Stimulated activated CD8-positive, alpha-beta memory T cell treated with anti-CD3 and anti-CD28 coated beads, Interleukin-4, amount 100 ng/mL, for 48 hours (primary cell): ENCODE data around the gene WDTC1.

Experiments
- DNase-seq: peaks from one replicate; pipeline ENCODE4 v3.0.0-alpha.2; 2020

WDTC1 gene

GRCh38 chr1:27303509-27303908 lies 69.1 kb downstream of the WDTC1 start:
- no peak for DNase-seq

GRCh38 chr1:27306071-27306470 lies 71.6 kb downstream of the WDTC1 start:
- DNase-seq: no peak

- no peak for DNase-seq
Measured at GRCh38 chr1:27306892-27307761, 72.7 kb downstream of the WDTC1 start.

- DNase-seq: no peak
Measured at GRCh38 chr1:27307874-27308598, 73.6 kb downstream of the WDTC1 start.

GRCh38 chr1:27314169-27314568 lies 79.7 kb downstream of the WDTC1 start:
- DNase-seq: no peak

- DNase-seq: no peak
Measured at GRCh38 chr1:27314737-27315136, 80.3 kb downstream of the WDTC1 start.

GRCh38 chr1:27316860-27317259 lies 82.4 kb downstream of the WDTC1 start:
- DNase-seq: no peak

GRCh38 chr1:27318136-27318535 lies 83.7 kb downstream of the WDTC1 start:
- DNase-seq: no peak

GRCh38 chr1:27318596-27318995 lies 84.2 kb downstream of the WDTC1 start:
- no peak for DNase-seq

GRCh38 chr1:27321813-27322568 lies 87.6 kb downstream of the WDTC1 start, which contains the start of gene TMEM222:
TMEM222 (plus strand) TSS chr1:27322163; CDS start chr1:27322198, 35 bp downstream.
- DNase-seq: peak; percentile 98

- no peak for DNase-seq
Measured at GRCh38 chr1:27322569-27323240, 88.3 kb downstream of the WDTC1 start.

- no peak for DNase-seq
Measured at GRCh38 chr1:27325286-27325685, 90.9 kb downstream of the WDTC1 start.

- no peak for DNase-seq
Measured at GRCh38 chr1:27327964-27328363, 93.5 kb downstream of the WDTC1 start.

GRCh38 chr1:27330786-27331185 lies 96.4 kb downstream of the WDTC1 start:
- DNase-seq: no peak

- no peak for DNase-seq
Measured at GRCh38 chr1:27331426-27331825, 97.0 kb downstream of the WDTC1 start.

- DNase-seq: no peak
Measured at GRCh38 chr1:27331922-27332321, 97.5 kb downstream of the WDTC1 start.

GRCh38 chr1:27332536-27333281 lies 98.3 kb downstream of the WDTC1 start:
- DNase-seq: peak; percentile 75

GRCh38 chr1:27333717-27334279 lies 99.4 kb downstream of the WDTC1 start:
- no peak for DNase-seq

- DNase-seq: no peak
Measured at GRCh38 chr1:27335506-27336422, 101.3 kb downstream of the WDTC1 start.

- no peak for DNase-seq
Measured at GRCh38 chr1:27336756-27337155, 102.3 kb downstream of the WDTC1 start.
